HEK293 (cell line): Measurements from ENCODE around the gene FGF12.

Experiments used
- CTCF ChIA-PET: fragments of 350-600 bp; formaldehyde crosslinking; extraction: SDS; loops from one replicate; lab custom pipeline; 2021; ENCODE audit warnings: antibody characterized with exemption; lab: Yijun Ruan, JAX
- POLR2A ChIA-PET: fragments of 300-600 bp; formaldehyde crosslinking; extraction: SDS; loops from one replicate; lab custom pipeline; 2020; ENCODE audit warnings: antibody characterized with exemption, inconsistent platforms; lab: Yijun Ruan, JAX
- H3K27ac ChIP-seq: fragments of 200-500 bp; sonication (Bioruptor generic); 2 replicates; pipeline ENCODE4 v1.5.1; 2014; ENCODE audit warnings: low read depth, low read length, control low read depth, inconsistent platforms; ENCODE audit errors: extremely low read depth
- H3K36me3 ChIP-seq, 2 experiments: fragments of 200-500 bp in 1 of 2; sonication (Bioruptor generic) in 1 of 2; 1 replicate in 1 of 2; 2 replicates in 1 of 2; pipeline ENCODE4 v1.5.1; 2014 to 2017; ENCODE audit warnings: inconsistent platforms in 2 of 2, low read length in 2 of 2; ENCODE audit not compliant: control insufficient read depth in 2 of 2, insufficient read depth in 1 of 2
- H3K4me1 ChIP-seq: fragments of 200-500 bp; sonication (Bioruptor generic); 2 replicates; pipeline ENCODE4 v1.5.1; 2014; ENCODE audit warnings: mild to moderate bottlenecking, low read length, inconsistent platforms; ENCODE audit not compliant: control insufficient read depth, insufficient read depth
- H3K4me3 ChIP-seq: 2 replicates; pipeline ENCODE4 v1.5.1; 2011; ENCODE audit warnings: low read depth, mild to moderate bottlenecking, control low read depth, low read length, moderate library complexity
- H3K9me3 ChIP-seq: fragments of 200-500 bp; sonication (Bioruptor generic); 2 replicates; pipeline ENCODE4 v1.5.1; 2014; ENCODE audit warnings: low read depth, low read length, inconsistent platforms; ENCODE audit not compliant: control insufficient read depth, insufficient read depth
- EGR2 ChIP-seq: fragments of 450-650 bp; formaldehyde crosslinking; IDR thresholded peaks from 2 replicates; pipeline ENCODE4 v1.5.1; 2016; ENCODE audit warnings: low read depth, missing biosample characterization, missing genetic modification characterization
- FEZF1 ChIP-seq: fragments of 450-650 bp; formaldehyde crosslinking; IDR thresholded peaks from 2 replicates; pipeline ENCODE4 v1.5.1; 2016; ENCODE audit warnings: missing biosample characterization, missing genetic modification characterization
- GFI1B ChIP-seq: fragments of 450-650 bp; formaldehyde crosslinking; IDR thresholded peaks from 2 replicates; pipeline ENCODE4 v1.5.1; 2016; ENCODE audit warnings: missing biosample characterization, missing genetic modification characterization
- MZF1 ChIP-seq: fragments of 450-650 bp; formaldehyde crosslinking; IDR thresholded peaks from 2 replicates; pipeline ENCODE4 v1.5.1; 2017; ENCODE audit warnings: missing biosample characterization, missing genetic modification characterization, borderline replicate concordance
- PRDM6 ChIP-seq: fragments of 450-650 bp; formaldehyde crosslinking; IDR thresholded peaks from 2 replicates; pipeline ENCODE4 v1.5.1; 2017; ENCODE audit warnings: missing biosample characterization, missing genetic modification characterization
- SCRT1 ChIP-seq: fragments of 450-650 bp; formaldehyde crosslinking; IDR thresholded peaks from 2 replicates; pipeline ENCODE4 v1.5.1; 2016; ENCODE audit warnings: missing biosample characterization, missing genetic modification characterization, borderline replicate concordance
- SCRT2 ChIP-seq: fragments of 450-650 bp; formaldehyde crosslinking; IDR thresholded peaks from 2 replicates; pipeline ENCODE4 v1.5.1; 2016; ENCODE audit warnings: missing biosample characterization, missing genetic modification characterization
- SETDB1 ChIP-seq: IDR thresholded peaks from one replicate; pipeline ENCODE4 v1.6.1; 2017; ENCODE audit warnings: mild to moderate bottlenecking, low read length, moderate library complexity, mixed read lengths; ENCODE audit not compliant: insufficient read length
- ZBTB48 ChIP-seq: fragments of 450-650 bp; formaldehyde crosslinking; IDR thresholded peaks from 2 replicates; pipeline ENCODE4 v1.5.1; 2016; ENCODE audit warnings: missing biosample characterization, missing genetic modification characterization
- ZBTB6 ChIP-seq: fragments of 450-650 bp; formaldehyde crosslinking; IDR thresholded peaks from 2 replicates; pipeline ENCODE4 v1.5.1; 2017; ENCODE audit warnings: missing biosample characterization, missing genetic modification characterization
- ZNF174 ChIP-seq: fragments of 450-650 bp; formaldehyde crosslinking; IDR thresholded peaks from 2 replicates; pipeline ENCODE4 v1.5.0; 2017; ENCODE audit warnings: missing biosample characterization, mild to moderate bottlenecking, missing genetic modification characterization
- ZNF221 ChIP-seq: fragments of 450-650 bp; formaldehyde crosslinking; IDR thresholded peaks from 2 replicates; pipeline ENCODE4 v1.5.1; 2017; ENCODE audit warnings: missing biosample characterization, missing genetic modification characterization, borderline replicate concordance
- ZNF266 ChIP-seq: fragments of 450-650 bp; formaldehyde crosslinking; IDR thresholded peaks from 2 replicates; pipeline ENCODE4 v1.5.1; 2016; ENCODE audit warnings: missing biosample characterization, missing genetic modification characterization, low read depth
- ZNF48 ChIP-seq: fragments of 450-650 bp; formaldehyde crosslinking; IDR thresholded peaks from 2 replicates; pipeline ENCODE4 v1.5.1; 2016; ENCODE audit warnings: missing biosample characterization, missing genetic modification characterization
- ZNF521 ChIP-seq: fragments of 450-650 bp; formaldehyde crosslinking; IDR thresholded peaks from 2 replicates; pipeline ENCODE4 v1.5.1; 2017; ENCODE audit warnings: missing biosample characterization, mild to moderate bottlenecking, missing genetic modification characterization
- ZNF571 ChIP-seq: fragments of 450-650 bp; formaldehyde crosslinking; IDR thresholded peaks from 2 replicates; pipeline ENCODE4 v1.5.0; 2017; ENCODE audit warnings: missing biosample characterization, missing genetic modification characterization
- ZNF639 ChIP-seq: fragments of 450-650 bp; formaldehyde crosslinking; IDR thresholded peaks from 2 replicates; pipeline ENCODE4 v1.5.1; 2016; ENCODE audit warnings: missing biosample characterization, missing genetic modification characterization
- ZNF645 ChIP-seq: fragments of 450-650 bp; formaldehyde crosslinking; IDR thresholded peaks from 2 replicates; pipeline ENCODE4; 2016; ENCODE audit warnings: missing biosample characterization, missing genetic modification characterization
- ZNF654 ChIP-seq: fragments of 450-650 bp; formaldehyde crosslinking; IDR thresholded peaks from 2 replicates; pipeline ENCODE4 v1.5.1; 2016; ENCODE audit warnings: low read depth, missing biosample characterization, missing genetic modification characterization
- ZNF747 ChIP-seq: fragments of 450-650 bp; formaldehyde crosslinking; IDR thresholded peaks from 2 replicates; pipeline ENCODE4 v1.5.1; 2016; ENCODE audit warnings: missing biosample characterization, missing genetic modification characterization

Gene FGF12

GRCh38 chr3:192467230-192468140 is 259.9 kb downstream of the FGF12 start:
- H3K27ac ChIP-seq = no peak overlapping the region
- POLR2A ChIA-PET = no interaction called here
- no peaks in the 10 kb centered on the region for H3K36me3 ChIP-seq
- TF ChIP-seq ZNF174 (tag by site-specific recombination) (no peak), ZNF571 (tag by site-specific recombination) (no peak), SCRT2 (tag by site-specific recombination) (peak; percentile 62), ZNF747 (tag by site-specific recombination) (no peak), FEZF1 (tag by site-specific recombination) (no peak), SETDB1 (no peak), ZNF221 (no peak), ZNF645 (tag by site-specific recombination) (no peak), GFI1B (tag by site-specific recombination) (no peak), ZNF654 (tag by site-specific recombination) (peak; percentile 95), ZBTB6 (tag by site-specific recombination) (no peak), SCRT1 (tag by site-specific recombination) (0 out of 2 replicates have a peak, but pooled peaks have one; percentile 31)
- H3K9me3 ChIP-seq = no peaks in the 10 kb centered on the region
- CTCF ChIA-PET = interaction anchor here (0.6 to 2.4 kb wide), 7 partner anchors 17 to 345 kb away, joined by 3 to 8 read pairs (median 4); no protein-coding TSS in a partner anchor
- H3K4me1 ChIP-seq = no peaks in the 10 kb centered on the region
- no peak overlapping the region for H3K4me3 ChIP-seq

GRCh38 chr3:192449036-192449435 is 278.3 kb downstream of the FGF12 start:
- ChIA-PET POLR2A (no interaction called here), CTCF (interaction anchor here (0.6 to 1.0 kb wide), 5 partner anchors 8 to 1717 kb away, joined by 3 to 4 read pairs (median 3); no protein-coding TSS in a partner anchor)
- Histone ChIP-seq H3K4me1 (no peaks in the 10 kb centered on the region), H3K36me3 (no peaks in the 10 kb centered on the region), H3K4me3 (no peak overlapping the region), H3K27ac (no peak overlapping the region), H3K9me3 (no peaks in the 10 kb centered on the region)
- TF ChIP-seq ZBTB48 (tag by site-specific recombination) (no peak), ZNF654 (tag by site-specific recombination) (peak; percentile 47)

GRCh38 chr3:192445770-192446644 is 281.3 kb downstream of the FGF12 start:
- Histone ChIP-seq H3K4me3 (no peak overlapping the region), H3K27ac (no peak overlapping the region), H3K4me1 (no peaks in the 10 kb centered on the region), H3K36me3 (no peaks in the 10 kb centered on the region), H3K9me3 (no peaks in the 10 kb centered on the region)
- ChIA-PET CTCF (interaction anchor here (3.4 to 4.2 kb wide), 2 partner anchors 10 to 258 kb away, joined by 14 to 42 read pairs; no protein-coding TSS in a partner anchor), POLR2A (no interaction called here)
- no peak for TF ChIP-seq ZNF266 (tag by site-specific recombination)
- TF ChIP-seq PRDM6 (tag by site-specific recombination) = no peak
- TF ChIP-seq ZBTB6 (tag by site-specific recombination) = no peak
- TF ChIP-seq MZF1 = no peak
- no peak for TF ChIP-seq ZNF639
- TF ChIP-seq ZNF521 (tag by site-specific recombination) = no peak
- no peak for TF ChIP-seq EGR2 (tag by site-specific recombination)
- TF ChIP-seq ZNF48 = no peak
